Measurements from ENCODE around the gene SNX7. TPM values are rescaled to one million over a fixed set of nuclear protein-coding genes. Genes with fewer than 3 reads are reported as not detected.

The SNX7 gene
- total and polyA plus RNA-seq, 7 experiments from 2014 or later, result 0.19 to 1.3 (median 0.24) TPM; not detected in 4

GRCh38 chr1:98693385-98693784 is 31.9 kb downstream of the SNX7 start:
- no peak overlapping the region for H3K4me3 Mint-ChIP-seq
- CTCF ChIA-PET, result no interaction called here
- no peak for DNase-seq

DNA sequence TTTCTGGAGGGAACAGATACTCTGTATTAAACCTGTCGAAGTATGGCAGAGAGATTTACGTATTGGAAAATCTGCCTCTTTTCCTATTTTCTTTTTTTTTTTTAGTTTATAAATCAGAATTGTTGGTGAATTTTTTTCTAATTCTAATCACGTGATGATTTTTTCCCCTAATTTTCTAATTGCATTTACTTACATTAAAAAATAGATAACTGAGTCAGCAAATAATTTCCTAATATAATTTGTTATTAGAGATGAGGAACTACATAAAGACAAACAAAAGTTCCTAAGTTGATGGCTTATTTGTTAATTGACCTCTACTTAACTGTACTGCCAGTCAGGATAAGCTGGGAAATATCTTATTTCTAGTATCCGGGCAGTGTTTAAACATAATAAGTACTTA is 34.6 kb downstream of the SNX7 start:
- no peak overlapping the region for H3K27ac ChIP-seq (ENCODE audit: low read depth, low read length)
- Mint-ChIP-seq H3K4me3 (no peak overlapping the region), H3K9me3 (no peaks in the 10 kb centered on the region), H3K36me3 (no peaks in the 10 kb centered on the region), H3K4me1 (no peaks in the 10 kb centered on the region), H3K27me3 (peaks cover 0 to 3% (median 0%) of the 10 kb centered on the region in 5 donors), H3K27ac (no peak overlapping the region)
- no peaks in the 10 kb centered on the region for H3K36me3 ChIP-seq (ENCODE audit: control insufficient read depth in 2 of 3, insufficient read depth in 3 of 3, low read length in 3 of 3)
- H3K9me3 ChIP-seq (ENCODE audit: control insufficient read depth in 2 of 3, low read length in 3 of 3), result no peaks in the 10 kb centered on the region
- no peaks in the 10 kb centered on the region for H3K4me1 ChIP-seq (ENCODE audit: control insufficient read depth in 2 of 2, insufficient read depth in 2 of 2, low read length in 2 of 2)
- H3K27me3 ChIP-seq (ENCODE audit: control insufficient read depth in 2 of 2, insufficient read depth in 2 of 2, low read length in 2 of 2), result no peaks in the 10 kb centered on the region
- no peak for ATAC-seq
- ChIA-PET POLR2A (no interaction called here), CTCF (no interaction called here)
- intact Hi-C loops (cut with micrococcal nuclease), result no loop called here
- no peak overlapping the region for H3K4me3 ChIP-seq (ENCODE audit: low read length)
- DNase-seq, result no peak

More at GRCh38 chr1:98693385-98693784, 31.9 kb downstream of the SNX7 start:
- Histone ChIP-seq H3K27me3 (ENCODE audit: control insufficient read depth in 2 of 2, insufficient read depth in 2 of 2, low read length in 2 of 2) (no peaks in the 10 kb centered on the region), H3K4me3 (ENCODE audit: low read length) (no peak overlapping the region), H3K27ac (ENCODE audit: low read depth, low read length) (no peak overlapping the region), H3K4me1 (ENCODE audit: control insufficient read depth in 2 of 2, insufficient read depth in 2 of 2, low read length in 2 of 2) (no peaks in the 10 kb centered on the region), H3K36me3 (ENCODE audit: control insufficient read depth in 2 of 3, insufficient read depth in 3 of 3, low read length in 3 of 3) (no peaks in the 10 kb centered on the region), H3K9me3 (ENCODE audit: control insufficient read depth in 2 of 3, low read length in 3 of 3) (no peaks in the 10 kb centered on the region)
- no peak for ATAC-seq
- intact Hi-C loops (cut with micrococcal nuclease), result no loop called here
- no peaks in the 10 kb centered on the region for H3K4me1 Mint-ChIP-seq
- no peak overlapping the region for H3K27ac Mint-ChIP-seq
- peaks cover 0 to 8% (median 0%) of the 10 kb centered on the region in 5 donors for H3K27me3 Mint-ChIP-seq
- POLR2A ChIA-PET, result no interaction called here
- H3K36me3 Mint-ChIP-seq, result no peaks in the 10 kb centered on the region
- H3K9me3 Mint-ChIP-seq, result peaks cover 0 to 2% (median 0%) of the 10 kb centered on the region in 11 donors

DNA sequence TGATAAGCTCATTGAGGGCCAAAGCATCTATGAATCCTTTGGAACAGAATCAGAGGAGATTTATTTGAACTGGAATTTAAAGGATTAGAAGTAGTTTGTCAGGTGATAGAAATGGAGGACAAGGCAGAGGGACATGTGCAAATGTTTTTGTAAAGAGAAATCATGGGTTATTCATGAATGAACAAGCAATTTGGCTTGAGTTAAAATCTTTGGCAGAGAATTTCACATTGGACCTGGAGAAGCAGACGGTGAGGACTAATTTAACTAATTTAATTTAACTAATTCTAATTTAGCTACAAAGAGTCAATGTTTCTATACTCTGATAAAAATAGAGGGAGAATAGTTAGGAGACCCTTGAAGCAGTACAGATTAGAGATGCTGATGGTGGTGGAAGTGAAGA is 36.3 kb downstream of the SNX7 start:
- no peaks in the 10 kb centered on the region for H3K9me3 ChIP-seq (ENCODE audit: control insufficient read depth in 2 of 3, low read length in 3 of 3)
- no peak for DNase-seq
- H3K27ac Mint-ChIP-seq, result no peak overlapping the region
- H3K4me3 ChIP-seq (ENCODE audit: low read length), result no peak overlapping the region
- no peaks in the 10 kb centered on the region for H3K36me3 ChIP-seq (ENCODE audit: control insufficient read depth in 2 of 3, insufficient read depth in 3 of 3, low read length in 3 of 3)
- no peak for ATAC-seq
- ChIA-PET POLR2A (no interaction called here), CTCF (interaction anchor here (0.6 kb wide), 1 partner anchor 483 kb away, joined by 3 read pairs; no protein-coding TSS in a partner anchor)
- intact Hi-C loops (cut with micrococcal nuclease), result no loop called here
- H3K27me3 Mint-ChIP-seq, result peaks cover 0 to 3% (median 0%) of the 10 kb centered on the region in 5 donors
- no peaks in the 10 kb centered on the region for H3K4me1 Mint-ChIP-seq
- H3K4me3 Mint-ChIP-seq, result no peak overlapping the region
- no peaks in the 10 kb centered on the region for H3K4me1 ChIP-seq (ENCODE audit: control insufficient read depth in 2 of 2, insufficient read depth in 2 of 2, low read length in 2 of 2)
- no peak overlapping the region for H3K27ac ChIP-seq (ENCODE audit: low read depth, low read length)
- no peaks in the 10 kb centered on the region for H3K36me3 Mint-ChIP-seq
- H3K27me3 ChIP-seq (ENCODE audit: control insufficient read depth in 2 of 2, insufficient read depth in 2 of 2, low read length in 2 of 2), result no peaks in the 10 kb centered on the region
- no peaks in the 10 kb centered on the region for H3K9me3 Mint-ChIP-seq

GRCh38 chr1:98698625-98699024 is 37.1 kb downstream of the SNX7 start:
- H3K27ac ChIP-seq (ENCODE audit: low read depth, low read length), result no peak overlapping the region
- POLR2A ChIA-PET, result no interaction called here
- DNase-seq, result no peak

DNA sequence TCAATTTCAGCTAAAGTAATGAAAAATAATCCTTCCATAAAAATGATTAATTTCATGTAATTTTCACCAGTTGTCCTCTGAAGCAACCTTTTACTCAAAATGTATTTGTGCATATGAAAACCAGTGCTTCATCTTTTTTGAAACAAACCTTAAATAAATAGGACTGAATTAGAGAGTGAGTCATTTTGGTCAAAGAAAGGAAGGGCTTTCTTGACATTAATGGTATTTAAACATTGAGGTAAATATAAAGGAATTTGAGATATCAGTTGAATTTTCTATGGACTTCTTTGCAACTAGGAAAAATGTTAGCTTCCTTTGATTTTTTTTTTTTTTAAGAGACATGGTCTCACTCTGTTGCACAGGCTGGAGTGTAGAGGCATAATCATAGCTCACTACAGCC is 38.7 kb downstream of the SNX7 start:
- no peak for DNase-seq
- Histone ChIP-seq H3K27me3 (ENCODE audit: control insufficient read depth in 2 of 2, insufficient read depth in 2 of 2, low read length in 2 of 2) (no peaks in the 10 kb centered on the region), H3K9me3 (ENCODE audit: control insufficient read depth in 2 of 3, low read length in 3 of 3) (no peaks in the 10 kb centered on the region), H3K36me3 (ENCODE audit: control insufficient read depth in 2 of 3, insufficient read depth in 3 of 3, low read length in 3 of 3) (no peaks in the 10 kb centered on the region), H3K4me3 (ENCODE audit: low read length) (no peak overlapping the region), H3K27ac (ENCODE audit: low read depth, low read length) (no peak overlapping the region), H3K4me1 (ENCODE audit: control insufficient read depth in 2 of 2, insufficient read depth in 2 of 2, low read length in 2 of 2) (no peaks in the 10 kb centered on the region)
- Mint-ChIP-seq H3K4me1 (no peaks in the 10 kb centered on the region), H3K27me3 (peaks cover 0 to 4% (median 0%) of the 10 kb centered on the region in 5 donors), H3K4me3 (no peak overlapping the region), H3K27ac (no peak overlapping the region), H3K9me3 (no peaks in the 10 kb centered on the region), H3K36me3 (no peaks in the 10 kb centered on the region)
- ChIA-PET POLR2A (interaction anchor here (0.6 kb wide), 1 partner anchor 14 kb away, joined by 4 read pairs; no protein-coding TSS in a partner anchor), CTCF (no interaction called here)
- ATAC-seq, result no peak
- intact Hi-C loops (cut with micrococcal nuclease), result no loop called here

More at GRCh38 chr1:98698625-98699024, 37.1 kb downstream of the SNX7 start:
- intact Hi-C loops (cut with micrococcal nuclease), result no loop called here
- Histone ChIP-seq H3K4me1 (ENCODE audit: control insufficient read depth in 2 of 2, insufficient read depth in 2 of 2, low read length in 2 of 2) (no peaks in the 10 kb centered on the region), H3K27me3 (ENCODE audit: control insufficient read depth in 2 of 2, insufficient read depth in 2 of 2, low read length in 2 of 2) (no peaks in the 10 kb centered on the region), H3K4me3 (ENCODE audit: low read length) (no peak overlapping the region), H3K36me3 (ENCODE audit: control insufficient read depth in 2 of 3, insufficient read depth in 3 of 3, low read length in 3 of 3) (no peaks in the 10 kb centered on the region), H3K9me3 (ENCODE audit: control insufficient read depth in 2 of 3, low read length in 3 of 3) (no peaks in the 10 kb centered on the region)
- Mint-ChIP-seq H3K4me1 (no peaks in the 10 kb centered on the region), H3K4me3 (no peak overlapping the region), H3K27ac (no peak overlapping the region), H3K9me3 (no peaks in the 10 kb centered on the region), H3K36me3 (no peaks in the 10 kb centered on the region), H3K27me3 (peaks cover 0 to 4% (median 0%) of the 10 kb centered on the region in 5 donors)
- no peak for ATAC-seq
- CTCF ChIA-PET, result no interaction called here

DNA sequence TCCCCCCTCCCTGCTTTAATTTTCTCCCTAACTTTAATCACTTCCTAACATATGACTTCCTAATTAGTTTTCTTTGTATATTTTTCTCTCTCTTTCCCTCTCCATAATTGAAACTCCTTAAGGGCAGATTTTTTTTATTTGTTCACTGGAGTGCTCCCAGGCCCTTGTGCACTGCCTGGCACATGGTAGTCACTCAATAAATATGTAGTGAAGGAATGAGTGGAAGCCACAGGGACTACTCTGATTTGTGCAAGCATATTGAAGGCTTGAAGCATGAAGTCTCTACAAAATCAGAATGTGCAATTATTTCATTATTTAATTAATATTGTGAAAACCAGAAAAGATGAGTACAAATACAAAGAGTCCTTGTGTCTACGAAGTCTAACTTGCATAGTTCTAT is 41.5 kb downstream of the SNX7 start:
- H3K4me3 Mint-ChIP-seq, result no peak overlapping the region
- no peaks in the 10 kb centered on the region for H3K9me3 ChIP-seq (ENCODE audit: control insufficient read depth in 2 of 3, low read length in 3 of 3)
- no peak overlapping the region for H3K4me3 ChIP-seq (ENCODE audit: low read length)
- no peaks in the 10 kb centered on the region for H3K36me3 ChIP-seq (ENCODE audit: control insufficient read depth in 2 of 3, insufficient read depth in 3 of 3, low read length in 3 of 3)
- H3K27me3 ChIP-seq (ENCODE audit: control insufficient read depth in 2 of 2, insufficient read depth in 2 of 2, low read length in 2 of 2), result no peaks in the 10 kb centered on the region
- no peak overlapping the region for H3K27ac ChIP-seq (ENCODE audit: low read depth, low read length)
- no peak for ATAC-seq
- no peak for DNase-seq
- no peaks in the 10 kb centered on the region for H3K36me3 Mint-ChIP-seq
- intact Hi-C loops (cut with micrococcal nuclease), result no loop called here
- H3K27ac Mint-ChIP-seq, result no peak overlapping the region
- CTCF ChIA-PET, result no interaction called here
- no peaks in the 10 kb centered on the region for H3K4me1 ChIP-seq (ENCODE audit: control insufficient read depth in 2 of 2, insufficient read depth in 2 of 2, low read length in 2 of 2)
- no peaks in the 10 kb centered on the region for H3K9me3 Mint-ChIP-seq
- POLR2A ChIA-PET, result no interaction called here
- H3K27me3 Mint-ChIP-seq, result peaks cover 0 to 10% (median 0%) of the 10 kb centered on the region in 5 donors
- no peaks in the 10 kb centered on the region for H3K4me1 Mint-ChIP-seq

- Histone ChIP-seq H3K27me3 (ENCODE audit: control insufficient read depth in 2 of 2, insufficient read depth in 2 of 2, low read length in 2 of 2) (no peaks in the 10 kb centered on the region), H3K9me3 (ENCODE audit: control insufficient read depth in 2 of 3, low read length in 3 of 3) (no peaks in the 10 kb centered on the region), H3K27ac (ENCODE audit: low read depth, low read length) (no peak overlapping the region), H3K4me3 (ENCODE audit: low read length) (no peak overlapping the region), H3K36me3 (ENCODE audit: control insufficient read depth in 2 of 3, insufficient read depth in 3 of 3, low read length in 3 of 3) (no peaks in the 10 kb centered on the region), H3K4me1 (ENCODE audit: control insufficient read depth in 2 of 2, insufficient read depth in 2 of 2, low read length in 2 of 2) (no peaks in the 10 kb centered on the region)
- Mint-ChIP-seq H3K27ac (no peak overlapping the region), H3K36me3 (no peaks in the 10 kb centered on the region), H3K4me1 (no peaks in the 10 kb centered on the region), H3K9me3 (no peaks in the 10 kb centered on the region), H3K27me3 (peaks cover 0 to 10% (median 0%) of the 10 kb centered on the region in 5 donors), H3K4me3 (no peak overlapping the region)
- ATAC-seq (no peak), DNase-seq (no peak)
- POLR2A ChIA-PET, result no interaction called here
- intact Hi-C loops (cut with micrococcal nuclease), result no loop called here
- CTCF ChIA-PET, result no interaction called here
Measured at GRCh38 chr1:98704474-98704873, 43.0 kb downstream of the SNX7 start.

Measured in naive thymus-derived CD4-positive, alpha-beta T cell (primary cell).